Chondrocyte (in vitro differentiated cells): ENCODE data around the gene PROK1. TPM values are rescaled to one million over a fixed set of nuclear protein-coding genes. Genes with fewer than 3 reads are reported as not detected.
"Not testable (repeated sequence)": the region's sequence is repeated elsewhere in the genome, so short reads cannot be mapped to it uniquely, and the experiment has no call there.

Source experiments
- DNase-seq: peaks from one replicate; pipeline ENCODE4 v3.0.0; 2021; ENCODE audit warnings: mixed read lengths, low spot score
- H3K27ac Mint-ChIP-seq: one replicate; pipeline ENCODE4 v1.8.0; 2021; ENCODE audit warnings: mild to moderate bottlenecking, moderate library complexity, mixed read lengths; ENCODE audit not compliant: unreplicated experiment
- H3K27me3 Mint-ChIP-seq: 2 replicates; pipeline ENCODE4 v1.8.0; 2021; ENCODE audit warnings: low read depth, mixed read lengths
- H3K36me3 Mint-ChIP-seq: 2 replicates; pipeline ENCODE4 v1.8.0; 2021; ENCODE audit warnings: low read depth, mixed read lengths
- H3K4me1 Mint-ChIP-seq: 2 replicates; pipeline ENCODE4 v1.8.0; 2021; ENCODE audit warnings: low read depth, mild to moderate bottlenecking, mixed read lengths
- H3K4me3 Mint-ChIP-seq: one replicate; pipeline ENCODE4 v1.8.0; 2021; ENCODE audit warnings: mild to moderate bottlenecking, moderate library complexity, mixed read lengths; ENCODE audit not compliant: unreplicated experiment
- H3K9me3 Mint-ChIP-seq: 2 replicates; pipeline ENCODE4 v1.8.0; 2021; ENCODE audit warnings: low read depth, mixed read lengths
- CTCF ChIP-seq: fragments of 200-600 bp; sonication (generic); IDR thresholded peaks from 2 replicates; pipeline ENCODE4 v1.5.0; 2021; ENCODE audit warnings: antibody characterized with exemption, mild to moderate bottlenecking, moderate library complexity
- long read RNA-seq: library from polyadenylated mRNA; stranded (forward); transcript quantifications from one replicate; pipeline ENCODE4 v2.0.0, GENCODE V29; 2021
- total RNA-seq: library from RNA; stranded (reverse); gene quantifications from 3 replicates; pipeline ENCODE4 v1.2.1, GENCODE V29; 2021

PROK1 gene
- not detected in 3 replicates for total RNA-seq
- long read RNA-seq, result 0 reads

- Mint-ChIP-seq H3K4me1 (no peaks in the 10 kb centered on the region), H3K27ac (no peak within 1 kb of the TSS), H3K27me3 (peaks cover 68% of the 10 kb centered on the region), H3K4me3 (no peak within 1 kb of the TSS), H3K9me3 (no peaks in the 10 kb centered on the region), H3K36me3 (no peaks in the 10 kb centered on the region)
- no peak for TF ChIP-seq CTCF
- no peak for DNase-seq
Observed at GRCh38 chr1:110450929-110451328, at the start of gene PROK1. Gene PROK1, plus strand, starts transcription at chr1:110451149. Its CDS starts 68 bp downstream, at chr1:110451217.

- Mint-ChIP-seq H3K4me3 (no peak overlapping the region), H3K36me3 (peaks cover 11% of the 10 kb centered on the region), H3K27me3 (no peaks in the 10 kb centered on the region), H3K4me1 (peaks cover 24% of the 10 kb centered on the region), H3K27ac (no peak overlapping the region), H3K9me3 (no peaks in the 10 kb centered on the region)
- TF ChIP-seq CTCF, result no peak
- no peak for DNase-seq
Observed at GRCh38 chr1:110403805-110404204, 47.1 kb upstream of the PROK1 start.

GRCh38 chr1:110404401-110404800, 46.5 kb upstream of the PROK1 start:
- H3K9me3 Mint-ChIP-seq, result no peaks in the 10 kb centered on the region
- peaks cover 11% of the 10 kb centered on the region for H3K36me3 Mint-ChIP-seq
- no peak for TF ChIP-seq CTCF
- peaks cover 24% of the 10 kb centered on the region for H3K4me1 Mint-ChIP-seq
- H3K27me3 Mint-ChIP-seq, result no peaks in the 10 kb centered on the region
- no peak for DNase-seq
- no peak overlapping the region for H3K27ac Mint-ChIP-seq
- H3K4me3 Mint-ChIP-seq, result no peak overlapping the region

- not testable (repeated sequence) for H3K27me3 Mint-ChIP-seq, DNase-seq, H3K9me3 Mint-ChIP-seq, H3K36me3 Mint-ChIP-seq
- H3K4me3 Mint-ChIP-seq, result peak overlapping the region; percentile 95
- peaks cover 24% of the 10 kb centered on the region for H3K4me1 Mint-ChIP-seq
- peak overlapping the region; percentile 100 for H3K27ac Mint-ChIP-seq
Observed at GRCh38 chr1:110406407-110406806, 44.5 kb upstream of the PROK1 start.

GRCh38 chr1:110407260-110408210, 43.4 kb upstream of the PROK1 start, which contains the start of gene LAMTOR5:
Gene LAMTOR5, minus strand, starts transcription at chr1:110407694. Its CDS starts 74 bp downstream, at chr1:110407620.
- no peaks in the 10 kb centered on the region for H3K9me3 Mint-ChIP-seq
- DNase-seq, result peak; percentile 97
- H3K36me3 Mint-ChIP-seq, result peaks cover 5% of the 10 kb centered on the region
- peak; percentile 37 for TF ChIP-seq CTCF
- peak within 1 kb of the TSS; percentile 100 for H3K27ac Mint-ChIP-seq
- H3K27me3 Mint-ChIP-seq, result no peaks in the 10 kb centered on the region
- peaks cover 24% of the 10 kb centered on the region for H3K4me1 Mint-ChIP-seq
- H3K4me3 Mint-ChIP-seq, result peak within 1 kb of the TSS; percentile 95
